H1 (cell line): ENCODE measurements around the gene SBF2. TPM values are rescaled to one million over a fixed set of nuclear protein-coding genes. Genes with fewer than 3 reads are reported as not detected.

ENCODE experiments used
- CTCF ChIA-PET: fragments of 300-600 bp; sonication (Branson Sonifier 250); formaldehyde crosslinking; loops from one replicate; lab custom pipeline; 2021; ENCODE audit not compliant: partially characterized antibody; lab: Charles Lee
- POLR2A ChIA-PET: fragments of 300-600 bp; sonication (Branson Sonifier 250); formaldehyde crosslinking; loops from one replicate; lab custom pipeline; 2021; ENCODE audit warnings: inconsistent platforms; ENCODE audit not compliant: partially characterized antibody; lab: Charles Lee
- DNase-seq, 2 experiments: peaks; one replicate each; pipeline versions ENCODE4 v3.0.0 to v3.0.0-alpha.2; 2010 to 2022; ENCODE audit warnings: low spot score in 2 of 2, low read depth in 1 of 2, mixed read lengths in 1 of 2
- FAIRE-seq: peaks from 2 replicates; lab custom pipeline; 2011; peaks lifted over from hg19 to GRCh38; lab: Jason Lieb, UNC
- H2AFZ ChIP-seq: 2 replicates; pipeline ENCODE4 v1.8.1; 2012; ENCODE audit warnings: low read length, inconsistent platforms
- H2AK5ac ChIP-seq: 2 replicates; pipeline ENCODE4 v1.6.1; 2013; ENCODE audit warnings: low read depth, low read length
- H2BK120ac ChIP-seq: replicated peaks from 2 replicates; pipeline ENCODE3; 2013; ENCODE audit warnings: low read depth, low read length, inconsistent platforms
- H2BK12ac ChIP-seq: 2 replicates; pipeline ENCODE4 v1.6.1; 2013; ENCODE audit warnings: low read depth, low read length
- H2BK15ac ChIP-seq: 2 replicates; pipeline ENCODE4 v1.6.1; 2013; ENCODE audit warnings: low read length
- H2BK20ac ChIP-seq: 2 replicates; pipeline ENCODE4 v1.6.1; 2013; ENCODE audit warnings: low read length
- H2BK5ac ChIP-seq: 2 replicates; pipeline ENCODE4 v1.6.1; 2013; ENCODE audit warnings: low read depth, low read length
- H3K14ac ChIP-seq: 2 replicates; pipeline ENCODE4 v1.6.1; 2013; ENCODE audit warnings: inconsistent platforms; ENCODE audit not compliant: insufficient read length
- H3K18ac ChIP-seq: 2 replicates; pipeline ENCODE4 v1.6.1; 2013; ENCODE audit warnings: low read length; ENCODE audit errors: extremely low read depth
- H3K23ac ChIP-seq: 2 replicates; pipeline ENCODE4 v1.6.1; 2013; ENCODE audit warnings: inconsistent platforms; ENCODE audit not compliant: insufficient read length
- H3K23me2 ChIP-seq: 2 replicates; pipeline ENCODE4 v1.6.1; 2013; ENCODE audit warnings: low read depth, low read length
- H3K27ac ChIP-seq: 2 replicates; pipeline ENCODE4 v1.6.1; 2011; ENCODE audit warnings: low read depth, low read length, inconsistent platforms
- H3K27me3 ChIP-seq, 4 experiments: replicated peaks in 1 of 4; 1 replicate in 1 of 4; 2 replicates in 3 of 4; pipeline versions ENCODE4 v1.6.1 to v1.8.1; 2011 to 2013; ENCODE audit warnings: low read length in 3 of 4, mild to moderate bottlenecking in 3 of 4, inconsistent platforms in 2 of 4, mixed read lengths in 2 of 4, moderate library complexity in 1 of 4; ENCODE audit not compliant: control insufficient read depth in 3 of 4, insufficient read depth in 3 of 4; ENCODE audit errors: extremely low read depth in 1 of 4
- H3K36me3 ChIP-seq, 4 experiments: 2 replicates each; pipeline versions ENCODE4 v1.6.1 to v1.8.1; 2011 to 2013; ENCODE audit warnings: mild to moderate bottlenecking in 4 of 4, low read length in 3 of 4, moderate library complexity in 2 of 4, control low read depth in 1 of 4, inconsistent platforms in 1 of 4; ENCODE audit not compliant: insufficient read depth in 4 of 4, control insufficient read depth in 2 of 4
- H3K4ac ChIP-seq: replicated peaks from 2 replicates; pipeline ENCODE3; 2013; ENCODE audit warnings: low read length, low read depth, mixed read lengths, inconsistent platforms; ENCODE audit not compliant: insufficient read length
- H3K4me1 ChIP-seq, 4 experiments: replicated peaks in 1 of 4; 1 replicate in 1 of 4; 2 replicates in 3 of 4; pipeline versions ENCODE4 v1.6.1 to v1.8.1; 2011 to 2013; ENCODE audit warnings: low read length in 3 of 4, inconsistent platforms in 2 of 4, mixed read lengths in 1 of 4; ENCODE audit not compliant: insufficient read depth in 4 of 4, control insufficient read depth in 3 of 4
- H3K4me2 ChIP-seq, 2 experiments: 2 replicates each; pipeline versions ENCODE4 v1.6.1 to v1.8.1; 2011 to 2013; ENCODE audit warnings: low read depth in 2 of 2, low read length in 2 of 2, control low read depth in 1 of 2, inconsistent platforms in 1 of 2, mild to moderate bottlenecking in 1 of 2; ENCODE audit not compliant: insufficient read depth in 1 of 2
- H3K4me3 ChIP-seq, 4 experiments: fragments of 200-600, 300-600 bp in 1 of 4; sonication (generic), shearing (Covaris generic), sonication (Bioruptor Twin) in 1 of 4; 2 replicates each; pipeline versions ENCODE4 v1.5.1 to v1.8.1; 2011 to 2016; ENCODE audit warnings: low read length in 4 of 4, low read depth in 3 of 4, control low read depth in 2 of 4, inconsistent platforms in 2 of 4, mild to moderate bottlenecking in 2 of 4, mixed read lengths in 1 of 4, moderate library complexity in 1 of 4; ENCODE audit not compliant: insufficient read depth in 2 of 4; ENCODE audit errors: extremely low read depth in 1 of 4
- H3K56ac ChIP-seq: replicated peaks from 2 replicates; pipeline ENCODE3; 2013; ENCODE audit warnings: low read depth, mild to moderate bottlenecking, mixed read lengths, low read length, inconsistent platforms; ENCODE audit not compliant: insufficient read length
- H3K79me1 ChIP-seq: 2 replicates; pipeline ENCODE4 v1.6.1; 2013; ENCODE audit warnings: low read depth, low read length, control low read depth
- H3K79me2 ChIP-seq, 2 experiments: 2 replicates each; pipeline versions ENCODE4 v1.6.1 to v1.8.1; 2012 to 2013; ENCODE audit warnings: low read length in 2 of 2, mild to moderate bottlenecking in 2 of 2, inconsistent platforms in 1 of 2; ENCODE audit not compliant: insufficient read depth in 2 of 2, control insufficient read depth in 1 of 2
- H3K9ac ChIP-seq, 4 experiments: replicated peaks in 1 of 4; 1 replicate in 1 of 4; 2 replicates in 3 of 4; pipeline versions ENCODE4 v1.6.1 to v1.8.1; 2011 to 2013; ENCODE audit warnings: low read depth in 3 of 4, low read length in 3 of 4, control low read depth in 2 of 4, mild to moderate bottlenecking in 2 of 4, moderate library complexity in 2 of 4, inconsistent platforms in 1 of 4; ENCODE audit errors: extremely low read depth in 1 of 4
- H3K9me3 ChIP-seq, 2 experiments: 2 replicates each; pipeline versions ENCODE4 v1.6.1 to v1.8.1; 2012 to 2013; ENCODE audit warnings: mild to moderate bottlenecking in 2 of 2, moderate library complexity in 2 of 2, control low read depth in 1 of 2, inconsistent platforms in 1 of 2, low read depth in 1 of 2, low read length in 1 of 2, mixed read lengths in 1 of 2; ENCODE audit not compliant: insufficient read depth in 2 of 2
- H4K20me1 ChIP-seq, 2 experiments: replicated peaks in 1 of 2; 2 replicates each; pipeline versions ENCODE3 to v1.8.1; 2011 to 2013; ENCODE audit warnings: inconsistent platforms in 2 of 2, low read length in 2 of 2, mild to moderate bottlenecking in 1 of 2; ENCODE audit not compliant: insufficient read depth in 2 of 2, control insufficient read depth in 1 of 2
- H4K5ac ChIP-seq: 2 replicates; pipeline ENCODE4 v1.6.1; 2013; ENCODE audit warnings: low read length, low read depth, mixed read lengths, inconsistent platforms; ENCODE audit not compliant: insufficient read length
- H4K8ac ChIP-seq: 2 replicates; pipeline ENCODE4 v1.8.0; 2013; ENCODE audit warnings: mild to moderate bottlenecking, moderate library complexity, low read length, inconsistent platforms; ENCODE audit not compliant: insufficient read depth; ENCODE audit errors: extremely low read depth
- H4K91ac ChIP-seq: replicated peaks from 2 replicates; pipeline ENCODE3; 2013; ENCODE audit warnings: low read length, mixed read lengths, inconsistent platforms; ENCODE audit not compliant: insufficient read length
- CREB1 ChIP-seq: IDR thresholded peaks from 2 replicates; pipeline ENCODE4 v1.6.1; 2012; ENCODE audit warnings: inconsistent platforms
- FOSL1 ChIP-seq: IDR thresholded peaks from 2 replicates; pipeline ENCODE4 v1.6.1; 2011; ENCODE audit warnings: mild to moderate bottlenecking, low read depth, low read length, moderate library complexity; ENCODE audit not compliant: insufficient read depth
- GTF2F1 ChIP-seq: IDR thresholded peaks from 2 replicates; pipeline ENCODE4 v1.6.1; 2012; ENCODE audit warnings: low read depth, low read length, improper control_type of control experiment, borderline replicate concordance
- RBBP5 ChIP-seq: IDR thresholded peaks from 2 replicates; pipeline ENCODE4 v1.7.1; 2012; ENCODE audit warnings: low read depth, mild to moderate bottlenecking, inconsistent platforms, low read length, moderate library complexity, borderline replicate concordance
- SIN3A ChIP-seq, 2 experiments: IDR thresholded peaks in 1 of 2; conservative IDR thresholded peaks in 1 of 2; 2 replicates each; pipeline ENCODE4 v1.6.1; 2011 to 2012; ENCODE audit warnings: low read length in 2 of 2, improper control_type of control experiment in 1 of 2, low read depth in 1 of 2, mild to moderate bottlenecking in 1 of 2
- SIRT6 ChIP-seq: IDR thresholded peaks from one replicate; pipeline ENCODE4 v1.7.1; 2012; ENCODE audit warnings: low read length, inconsistent platforms
- SP4 ChIP-seq: IDR thresholded peaks from 2 replicates; pipeline ENCODE4 v1.6.1; 2012; ENCODE audit warnings: low read length, inconsistent platforms
- SUZ12 ChIP-seq: fragments of 200-600 bp; sonication (generic); IDR thresholded peaks from 2 replicates; pipeline ENCODE4 v1.6.1; 2012; ENCODE audit warnings: mild to moderate bottlenecking, inconsistent platforms, low read length, moderate library complexity, mixed read lengths
- TEAD4 ChIP-seq: IDR thresholded peaks from 2 replicates; pipeline ENCODE4 v1.6.1; 2012; ENCODE audit warnings: low read depth, low read length, inconsistent platforms, mixed read lengths
- WGBS, 2 experiments: shearing (Covaris generic) in 1 of 2; methylation state at CpG; one replicate each; pipeline versions ENCODE4 v1.1.6 to v1.1.7; 2013 to 2015; ENCODE audit warnings: low lambda C conversion rate in 2 of 2, mixed read lengths in 2 of 2, inconsistent platforms in 1 of 2, low coverage in 1 of 2, missing lambda C conversion rate in 1 of 2; ENCODE audit not compliant: insufficient replicate concordance in 2 of 2, insufficient coverage in 1 of 2, insufficient read length in 1 of 2; ENCODE audit errors: extremely low coverage in 1 of 2, missing lambda C conversion rate in 1 of 2; 5-methylcytosine and 5-hydroxymethylcytosine counted together
- polyA plus RNA-seq, 7 experiments: library from polyadenylated mRNA; depleted of rRNA in 3 of 7; stranded (reverse) in 5 of 7; unstranded in 2 of 7; fragments of >200 nt in 5 of 7; fragments of 200-250 nt in 2 of 7; gene quantifications; 1 replicate in 5 of 7; 2 replicates in 1 of 7; 4 replicates in 1 of 7; pipeline versions ENCODE4 v1.2.1 to v1.2.3, GENCODE V29; 2011 to 2013; ENCODE audit warnings: missing spikeins in 2 of 7, mixed read lengths in 2 of 7
- total RNA-seq: library from RNA; stranded (reverse); fragmentation: NEBNext Ultra II Directional; extraction: Animal tissue kit (Norgen Biotek cat#: 25700); gene quantifications from 2 replicates; pipeline ENCODE4 v1.2.1, GENCODE V29; 2021
- TF ChIP-seq, protein P1 (sequence below): IDR thresholded peaks from 2 replicates; pipeline ENCODE4 v1.6.1; 2012; ENCODE audit warnings: inconsistent platforms
- TF ChIP-seq, protein P2 (sequence below): IDR thresholded peaks from 2 replicates; pipeline ENCODE4 v1.6.1; 2011; ENCODE audit warnings: low read length, improper control_type of control experiment

SBF2 gene
- total and polyA plus RNA-seq, 2 of the 8 experiments (the other 6 are each of a cell fraction or from before 2014, with no cell fraction given): 36.7 to 50.5 TPM

DNA sequence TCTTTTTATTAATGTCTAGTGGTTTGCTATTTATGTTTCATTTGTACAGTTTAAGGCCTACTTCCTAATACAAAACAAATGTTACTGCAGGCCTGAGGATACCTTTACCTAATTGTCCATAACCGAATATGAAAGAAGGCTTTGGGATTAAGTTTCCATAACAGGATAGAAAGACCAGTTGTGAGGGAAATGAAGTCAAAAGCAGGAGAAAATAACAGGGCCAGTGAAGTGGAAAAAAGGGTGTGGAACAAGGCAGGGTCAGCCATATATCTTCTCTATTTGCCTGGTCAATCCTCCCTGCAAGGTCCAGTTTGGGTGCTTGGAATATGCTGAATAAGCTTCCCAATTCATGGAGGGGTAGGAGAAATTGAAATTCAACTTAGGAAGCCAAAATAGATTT lies 418.6 kb downstream of the SBF2 start:
- TF ChIP-seq, protein P1, sequence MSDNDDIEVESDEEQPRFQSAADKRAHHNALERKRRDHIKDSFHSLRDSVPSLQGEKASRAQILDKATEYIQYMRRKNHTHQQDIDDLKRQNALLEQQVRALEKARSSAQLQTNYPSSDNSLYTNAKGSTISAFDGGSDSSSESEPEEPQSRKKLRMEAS: no peak
- TF ChIP-seq TEAD4: no peak
- TF ChIP-seq GTF2F1: no peak
- no peak for TF ChIP-seq RBBP5
- TF ChIP-seq, protein P2, sequence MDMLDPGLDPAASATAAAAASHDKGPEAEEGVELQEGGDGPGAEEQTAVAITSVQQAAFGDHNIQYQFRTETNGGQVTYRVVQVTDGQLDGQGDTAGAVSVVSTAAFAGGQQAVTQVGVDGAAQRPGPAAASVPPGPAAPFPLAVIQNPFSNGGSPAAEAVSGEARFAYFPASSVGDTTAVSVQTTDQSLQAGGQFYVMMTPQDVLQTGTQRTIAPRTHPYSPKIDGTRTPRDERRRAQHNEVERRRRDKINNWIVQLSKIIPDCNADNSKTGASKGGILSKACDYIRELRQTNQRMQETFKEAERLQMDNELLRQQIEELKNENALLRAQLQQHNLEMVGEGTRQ: no peak
- TF ChIP-seq SUZ12: no peak
- TF ChIP-seq SIRT6: no peak
- no peak for TF ChIP-seq SIN3A (conservative IDR thresholded peaks at IDR 0.05 in 1 of 2, IDR thresholded peaks at IDR 0.05 in 1 of 2; ENCODE audit: low read depth in 1 of 2, low read length in 2 of 2)
- TF ChIP-seq CREB1: no peak
- TF ChIP-seq SP4: no peak
- TF ChIP-seq FOSL1: no peak
- POLR2A ChIA-PET: interaction anchor here (0.7 to 1.2 kb wide), 3 partner anchors 9 to 554 kb away, joined by 3 to 5 read pairs (median 3); no protein-coding TSS in a partner anchor
- Histone ChIP-seq H3K18ac (no peak overlapping the region), H3K36me3 (peaks cover 0 to 4% (median 0%) of the 10 kb centered on the region in 4 experiments; a peak in 2 of 8 replicates), H4K91ac (no peak overlapping the region), H2BK5ac (no peak overlapping the region), H3K4ac (no peak overlapping the region), H3K27ac (no peak overlapping the region), H2BK15ac (no peak overlapping the region), H3K9me3 (peaks cover 8 to 15% of the 10 kb centered on the region in 2 experiments; a peak in 3 of 4 replicates), H4K20me1 (no peaks in the 10 kb centered on the region), H3K23me2 (no peaks in the 10 kb centered on the region; the same call in 1 of the 2 replicates), H4K8ac (no peak overlapping the region), H3K27me3 (no peaks in the 10 kb centered on the region), H2BK20ac (no peak overlapping the region), H2BK120ac (no peak overlapping the region), H3K14ac (no peak overlapping the region), H2AFZ (no peak overlapping the region), H3K4me1 (peaks cover 0 to 4% (median 0%) of the 10 kb centered on the region in 4 experiments; a peak in 1 of 7 replicates), H3K4me3 (no peak overlapping the region), H2BK12ac (no peak overlapping the region), H3K79me1 (no peaks in the 10 kb centered on the region), H3K23ac (no peak overlapping the region), H3K9ac (no peak overlapping the region), H4K5ac (no peak overlapping the region), H2AK5ac (no peak overlapping the region), H3K56ac (no peak overlapping the region), H3K79me2 (no peaks in the 10 kb centered on the region), H3K4me2 (no peak overlapping the region)
- DNase-seq (no peak), FAIRE-seq (no peak)
- WGBS, 2 experiments: 83% methylated on average over 1 of the region's 1 CpG; no CpG with 5 or more reads in 1 of the 2 experiments
- CTCF ChIA-PET: interaction anchor here (0.8 to 2.2 kb wide), 5 partner anchors 13 to 117 kb away, joined by 3 to 13 read pairs (median 3); no protein-coding TSS in a partner anchor
